ENCODE results near the gene CACNB2.

The CACNB2 gene

DNA sequence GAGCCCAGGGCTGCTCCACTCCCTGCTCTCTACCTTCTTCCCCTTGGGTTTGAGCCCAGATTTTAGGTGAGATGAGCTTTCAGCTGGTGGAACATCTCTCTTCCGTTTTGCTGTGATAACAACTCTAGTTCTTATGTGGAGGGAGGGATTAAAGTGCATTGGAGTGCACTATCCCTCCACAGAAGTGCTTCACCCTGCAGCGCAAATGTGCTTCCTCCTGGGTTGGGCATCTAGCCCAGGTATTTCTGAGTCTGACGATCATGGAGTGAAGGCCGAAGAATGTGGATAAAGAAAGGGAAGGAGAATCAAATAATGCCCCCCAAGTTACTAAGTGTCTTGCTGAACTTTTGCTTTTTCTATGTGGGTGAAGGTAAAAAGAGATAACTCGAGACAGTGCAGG lies 157.4 kb downstream of the CACNB2 start:
- DNase-seq: no peak

DNA sequence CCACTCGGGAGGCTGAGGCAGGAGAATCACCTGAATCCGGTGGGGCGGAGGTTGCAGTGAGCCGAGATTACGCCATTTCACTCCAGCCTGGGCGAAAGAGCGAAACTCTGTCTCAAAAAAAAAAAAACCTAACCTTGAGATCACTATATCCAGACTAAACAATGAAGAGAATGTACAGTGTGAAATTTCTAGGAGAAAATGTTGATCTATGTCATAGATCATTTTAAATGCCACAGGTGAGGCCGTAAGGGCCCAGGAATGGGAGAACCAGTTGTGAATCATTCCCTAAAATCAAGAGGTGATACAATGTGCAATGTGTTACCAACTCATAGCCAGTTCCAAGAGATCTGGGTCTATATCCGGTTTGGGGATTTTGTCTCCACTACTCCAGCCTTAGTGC lies 158.0 kb downstream of the CACNB2 start:
- no peak for DNase-seq

DNA sequence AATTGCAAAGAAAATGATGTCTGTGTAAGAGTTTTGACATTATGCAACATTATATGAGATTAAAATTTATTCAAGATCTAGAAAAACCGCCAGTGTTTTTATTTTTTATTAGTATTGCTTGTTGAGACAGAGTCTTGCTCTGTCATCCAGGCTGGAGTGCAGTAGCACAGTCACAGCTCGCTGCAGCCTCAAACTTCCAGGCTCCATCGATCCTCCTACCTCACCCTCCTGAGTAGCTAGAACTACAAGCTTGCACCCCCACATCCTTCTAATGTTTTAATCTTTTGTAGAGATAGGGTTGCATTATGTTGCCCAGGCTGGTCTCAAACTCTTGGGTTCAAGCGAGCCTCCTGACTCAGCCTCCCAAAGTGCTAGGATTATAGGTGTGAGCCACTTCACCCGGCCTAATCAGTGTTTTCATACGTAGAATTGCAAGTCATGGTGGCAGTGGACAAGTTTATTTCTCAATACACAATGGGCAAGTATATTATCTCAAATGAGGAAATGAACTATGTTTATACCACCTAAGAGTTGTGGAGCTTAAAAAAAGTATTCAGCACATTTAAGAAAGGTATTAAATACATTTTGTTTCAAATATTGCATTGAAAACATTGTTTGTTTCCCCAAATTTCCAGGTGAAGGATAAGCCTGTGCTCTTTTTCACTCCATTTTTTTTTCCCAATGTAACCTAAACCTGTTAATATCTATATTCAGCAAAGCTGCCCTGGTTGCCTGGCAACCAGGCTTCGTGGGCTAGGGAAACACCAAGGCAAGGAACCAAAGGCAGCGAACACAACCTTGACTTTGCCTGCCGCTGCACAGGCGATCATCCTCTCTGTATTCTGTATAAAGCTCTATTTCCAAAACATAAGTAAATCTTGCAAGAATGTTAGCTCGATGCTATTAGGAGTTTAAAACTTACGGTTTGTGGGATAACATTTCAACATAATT lies 163.9 kb downstream of the CACNB2 start:
- no peak for DNase-seq

DNA sequence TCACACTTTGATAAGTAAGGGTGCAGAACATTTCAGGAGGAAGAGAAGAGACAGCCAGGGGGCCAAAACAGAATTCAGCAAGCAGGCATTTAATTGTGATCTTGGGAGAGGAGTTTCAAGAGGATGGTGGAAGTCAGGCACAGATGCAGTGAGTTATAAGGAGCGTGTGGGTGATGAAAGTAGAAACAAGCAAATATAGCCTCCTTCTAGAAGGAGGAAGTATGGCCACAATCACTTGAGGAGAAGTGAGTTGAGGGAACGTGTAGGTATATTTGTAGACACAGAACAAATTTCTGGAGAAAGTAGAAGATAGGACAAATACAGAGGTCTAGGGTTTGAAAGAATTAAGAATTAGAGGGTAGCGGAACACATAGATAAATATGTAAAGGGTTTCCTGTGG lies 165.8 kb downstream of the CACNB2 start:
- DNase-seq: no peak

DNA sequence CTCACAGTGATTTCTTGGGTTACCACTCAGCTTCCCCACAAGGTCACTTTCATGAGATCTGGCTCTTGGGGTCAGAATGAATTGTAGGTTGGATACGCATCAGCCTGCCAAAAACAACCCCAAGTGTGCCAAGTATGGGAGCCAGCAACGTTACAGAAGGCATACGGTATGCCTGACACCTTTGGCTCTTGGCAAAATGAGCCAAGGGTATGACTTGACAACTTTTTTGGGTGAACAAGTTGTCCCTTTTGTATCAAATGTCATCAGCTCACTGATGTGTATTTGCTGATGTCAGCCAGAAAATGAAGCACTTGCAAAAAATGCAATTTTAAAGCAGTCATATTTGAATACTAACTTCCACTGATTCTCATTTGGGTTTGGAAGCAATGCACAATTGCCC lies 168.4 kb downstream of the CACNB2 start:
- DNase-seq: no peak

DNA sequence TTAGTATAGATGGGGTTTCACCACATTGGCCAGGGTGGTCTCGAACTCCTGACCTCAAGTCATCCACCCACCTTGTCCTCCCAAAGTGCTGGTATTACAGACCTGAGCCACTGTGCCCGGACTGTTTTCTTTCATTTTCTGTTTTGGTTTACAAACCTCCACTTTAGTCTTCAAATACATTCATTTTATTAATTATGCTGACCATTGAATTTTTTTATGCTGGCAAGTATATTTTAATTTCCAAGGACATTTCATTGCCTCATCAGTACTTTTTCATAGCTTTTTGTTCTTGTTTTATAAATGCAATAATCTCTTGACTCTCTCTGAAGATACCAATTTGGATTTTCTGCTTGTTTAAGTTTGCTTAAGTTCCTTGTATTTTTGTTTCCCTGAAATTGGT lies 170.5 kb downstream of the CACNB2 start:
- no peak for DNase-seq

DNA sequence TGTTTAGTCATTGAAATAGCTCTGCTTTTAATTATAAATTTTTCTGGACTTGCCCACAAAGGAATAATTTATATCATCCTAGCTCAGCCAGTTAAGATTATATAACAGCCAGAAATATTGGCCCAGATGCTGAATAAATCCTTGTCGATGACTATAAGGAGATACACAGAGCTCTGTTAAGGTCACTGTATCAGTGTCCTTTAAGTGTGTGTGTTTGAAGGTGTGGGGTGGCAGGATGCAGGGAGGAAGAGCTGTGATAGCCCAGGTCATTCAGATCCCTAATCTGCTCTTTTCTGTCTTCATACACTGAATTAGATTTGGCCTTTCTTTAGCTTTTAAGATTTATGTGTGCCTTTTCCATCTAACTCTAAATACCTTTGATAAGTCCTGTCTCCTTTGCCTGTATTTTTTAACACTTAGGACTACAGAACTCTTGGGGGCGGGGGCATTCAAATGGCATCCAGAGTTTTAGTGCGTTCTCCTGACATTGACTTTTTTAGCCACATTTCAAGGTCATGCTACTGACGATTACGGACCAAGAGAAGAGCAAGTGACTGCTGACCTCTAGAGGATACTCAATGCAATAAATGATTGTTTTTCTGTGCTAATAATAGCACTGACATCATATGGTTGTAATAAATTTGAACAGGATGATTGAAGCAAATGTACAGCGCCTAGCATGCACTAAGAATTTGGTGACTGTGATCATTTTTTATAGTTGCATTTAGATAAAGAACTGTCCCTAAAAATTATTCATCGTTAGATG lies 172.3 kb downstream of the CACNB2 start:
- no peak for DNase-seq

DNA sequence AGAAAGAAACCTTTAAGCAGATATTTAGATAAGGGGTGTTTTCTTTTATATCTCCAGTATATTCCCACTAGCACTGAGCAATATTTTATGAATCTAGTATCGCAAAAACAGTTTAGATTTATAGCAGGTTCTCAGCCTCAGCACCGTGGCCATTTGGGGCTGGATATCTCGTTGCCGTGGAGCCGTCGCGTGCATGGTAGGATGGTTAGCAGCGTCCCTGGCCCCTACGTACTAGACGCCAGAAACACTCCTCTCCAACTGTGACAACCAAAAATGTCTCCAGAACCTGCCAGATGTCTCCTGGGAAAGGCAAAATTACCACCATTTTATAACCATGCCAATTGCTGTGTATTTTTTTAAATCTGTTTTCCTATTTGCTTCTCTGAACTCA lies 172.9 kb downstream of the CACNB2 start:
- DNase-seq: no peak

DNA sequence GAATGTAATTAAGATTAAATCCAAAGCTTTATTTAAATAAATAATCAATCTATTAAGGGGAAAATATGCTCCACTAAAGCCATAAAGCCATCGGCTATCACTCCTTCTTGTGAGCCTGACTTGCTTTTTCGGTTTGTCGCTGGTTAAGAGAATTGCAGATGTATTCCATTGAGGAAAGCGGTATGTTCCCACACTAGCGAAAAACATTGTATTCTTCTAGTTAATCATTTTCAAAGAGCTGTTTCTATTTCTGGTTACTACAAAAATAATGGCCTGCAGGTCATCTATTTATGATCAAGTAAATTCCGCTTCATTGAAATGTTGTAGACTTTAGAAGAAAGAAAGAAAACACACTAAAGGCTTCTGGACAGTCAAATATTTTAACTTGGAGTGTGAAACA lies 173.4 kb downstream of the CACNB2 start:
- no peak for DNase-seq

DNA sequence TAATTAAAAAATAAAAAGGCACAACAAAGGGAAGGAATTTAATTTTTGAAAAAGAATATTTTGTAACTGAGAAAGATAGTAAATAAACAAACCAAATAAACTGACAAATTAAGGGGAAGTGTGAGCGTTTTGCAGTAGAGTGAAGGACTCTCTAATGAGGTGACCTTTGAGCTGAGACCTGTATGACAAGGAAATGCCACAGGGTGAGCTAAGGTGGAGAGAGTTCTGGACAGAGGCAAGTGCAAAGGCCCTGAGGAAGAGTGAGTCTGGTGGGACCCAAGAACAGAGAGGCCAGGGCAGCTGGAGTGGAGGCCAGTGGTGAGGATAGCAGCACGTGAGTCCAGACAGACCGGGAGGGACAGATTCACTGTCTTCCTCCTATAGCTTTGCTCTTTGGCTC lies 179.4 kb downstream of the CACNB2 start:
- DNase-seq: no peak

DNA sequence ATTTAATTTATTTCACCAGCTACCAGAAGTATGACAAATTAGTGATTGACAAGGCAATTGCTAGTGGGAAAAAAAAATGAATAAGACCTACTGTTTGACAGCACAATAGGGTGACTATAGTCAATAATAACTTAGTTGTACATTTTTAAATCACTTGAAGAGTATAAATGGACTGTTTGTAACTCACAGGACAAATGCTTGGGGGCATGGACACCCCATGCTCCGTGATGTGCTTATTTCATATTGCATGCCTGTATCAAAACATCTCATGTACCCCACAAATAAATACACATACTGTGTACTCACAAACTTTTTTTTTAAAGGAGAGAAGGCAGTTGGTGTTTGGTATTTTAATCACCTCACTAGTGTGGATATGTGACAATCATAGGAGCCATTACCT lies 181.1 kb downstream of the CACNB2 start:
- no peak for DNase-seq

DNA sequence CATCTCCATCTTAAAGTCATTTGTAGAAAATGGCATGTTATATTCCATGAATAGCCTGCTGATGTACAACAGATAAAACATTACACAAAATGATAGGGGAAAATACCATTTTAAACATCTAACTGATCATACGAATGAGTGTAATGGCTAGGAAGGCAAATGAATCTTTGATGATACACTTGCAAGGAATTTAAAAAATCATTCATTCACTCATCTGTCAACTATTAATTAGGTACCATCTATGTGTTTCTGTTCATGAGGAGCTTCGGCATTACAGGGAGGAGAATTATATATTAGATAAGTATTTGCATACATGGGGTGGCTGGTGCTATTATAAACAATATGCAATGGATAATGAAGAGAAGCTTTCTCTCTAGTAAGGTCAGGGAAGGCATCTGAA lies 183.7 kb downstream of the CACNB2 start:
- DNase-seq: no peak

DNA sequence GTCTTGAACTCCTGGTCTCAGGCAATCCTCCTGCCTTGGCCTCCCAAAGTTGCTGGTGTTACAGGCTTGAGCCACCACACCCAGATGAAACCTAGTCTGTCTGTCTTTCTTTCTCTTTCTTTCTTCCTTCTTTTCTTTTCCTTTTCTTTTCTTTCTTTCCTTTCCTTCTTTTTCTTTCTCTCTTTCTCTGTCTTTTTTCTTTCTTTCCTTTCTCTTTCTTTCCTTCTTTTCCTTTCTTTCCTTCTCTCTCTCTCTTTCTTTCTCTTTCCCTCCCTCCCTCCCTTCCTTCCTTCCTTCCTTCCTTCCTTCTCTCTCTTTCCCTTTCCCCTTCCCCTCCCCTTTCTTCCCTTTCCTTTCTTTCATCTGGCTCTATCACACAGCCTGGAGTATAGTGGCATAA lies 185.2 kb downstream of the CACNB2 start:
- no peak for DNase-seq

DNA sequence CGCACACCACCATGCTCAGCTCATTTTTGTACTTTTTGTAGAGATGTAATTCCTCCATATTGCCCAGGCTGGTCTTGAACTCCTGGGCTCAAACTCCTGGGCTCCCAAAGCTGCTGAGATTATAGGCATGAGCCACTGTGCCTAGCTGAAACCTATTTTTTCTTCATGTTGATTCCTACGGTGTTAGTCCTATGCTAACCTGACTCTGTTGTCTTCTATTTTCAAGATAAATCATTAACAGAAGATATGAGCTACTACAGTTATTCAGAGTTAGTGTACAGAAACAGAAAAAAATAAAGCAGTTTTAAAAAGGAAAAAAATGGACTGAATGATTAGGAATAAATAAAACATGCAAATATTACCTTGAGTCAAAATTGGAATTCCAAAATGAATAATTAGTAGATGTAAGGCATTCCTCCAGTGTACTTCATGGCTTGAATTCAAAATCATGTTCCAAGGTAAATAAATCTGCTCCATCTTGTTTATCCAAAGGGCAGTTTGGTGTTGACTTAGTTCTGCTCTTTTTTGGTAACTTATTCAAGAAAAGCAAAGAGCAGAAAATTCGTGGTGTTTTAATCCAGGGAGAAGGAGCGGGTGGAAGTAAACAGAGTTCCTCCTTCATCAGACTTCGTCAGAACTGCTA lies 185.8 kb downstream of the CACNB2 start:
- no peak for DNase-seq

DNA sequence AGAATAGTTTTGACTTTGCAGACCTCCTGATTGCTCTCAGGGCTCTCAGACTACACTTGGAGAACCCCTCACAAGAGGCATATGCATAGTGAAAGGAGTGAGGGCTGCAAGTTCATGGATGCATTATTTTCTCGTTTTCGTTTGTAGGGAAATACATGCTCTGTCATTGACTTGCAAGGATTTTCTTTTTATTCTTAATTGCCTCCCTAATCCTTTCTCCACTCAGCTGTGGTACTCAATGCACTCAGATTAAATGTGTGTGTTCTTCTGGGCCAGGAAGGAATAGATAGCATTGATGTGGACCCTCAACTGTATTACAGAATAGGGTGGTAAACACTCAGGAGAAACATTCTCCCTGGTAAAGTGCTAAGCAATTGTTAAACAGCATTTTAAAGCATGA lies 188.7 kb downstream of the CACNB2 start:
- DNase-seq: no peak

DNA sequence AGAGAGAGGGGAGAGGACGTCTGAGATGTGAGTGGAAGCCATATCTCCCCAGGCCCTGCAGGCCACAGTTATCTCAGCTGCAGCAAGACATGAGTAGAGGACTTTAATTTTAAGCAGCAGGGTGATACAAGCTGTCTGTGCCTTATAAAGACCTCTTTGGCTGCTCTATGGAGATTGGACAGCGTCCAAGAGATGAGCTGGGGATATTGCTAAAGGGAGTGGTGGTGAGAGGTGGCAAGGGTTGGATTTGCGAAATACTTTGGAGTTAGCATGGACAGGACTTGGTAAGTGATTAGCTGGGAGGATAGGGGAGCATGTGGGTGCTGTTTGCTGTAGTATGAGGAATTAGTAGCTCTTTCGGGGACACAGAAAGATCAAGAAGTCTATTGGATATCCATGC lies 191.8 kb downstream of the CACNB2 start:
- DNase-seq: no peak

DNA sequence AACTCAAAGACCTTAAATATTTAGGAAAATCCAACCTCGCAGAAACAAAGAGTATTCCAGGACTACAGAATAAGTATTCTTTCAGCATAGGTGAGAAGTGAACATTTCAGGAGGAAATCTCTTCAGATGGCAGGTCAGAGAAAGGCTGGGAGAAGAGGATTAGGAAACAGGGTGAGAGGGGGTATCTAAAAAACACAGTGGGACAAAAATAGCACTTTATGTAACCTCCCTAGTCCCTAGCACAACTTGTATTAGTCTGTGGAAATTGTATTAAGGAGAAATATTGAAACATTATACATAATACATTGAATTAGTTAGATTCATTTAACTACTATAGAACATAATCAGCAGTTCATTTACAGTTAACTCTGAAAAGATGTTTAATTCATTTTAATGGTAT lies 192.3 kb downstream of the CACNB2 start:
- DNase-seq: no peak

DNA sequence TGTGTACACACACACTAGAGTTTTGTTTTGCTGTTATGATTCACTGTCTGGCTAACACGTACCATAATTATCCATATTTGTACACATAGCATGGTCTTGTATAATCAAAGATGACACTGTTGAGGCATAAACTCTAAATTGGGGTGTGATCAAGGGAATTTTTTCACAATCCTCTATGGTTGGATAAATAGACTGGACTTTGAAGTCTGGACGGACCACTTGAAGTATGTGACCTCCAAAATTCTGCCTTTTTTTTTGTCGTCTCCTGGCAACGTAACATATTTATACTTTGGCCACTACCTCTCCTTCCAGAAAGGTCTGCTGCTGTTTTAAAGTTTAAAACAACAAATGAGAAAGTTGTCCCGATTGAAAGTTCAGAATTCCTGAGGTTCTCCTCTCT lies 193.4 kb downstream of the CACNB2 start:
- DNase-seq: no peak

DNA sequence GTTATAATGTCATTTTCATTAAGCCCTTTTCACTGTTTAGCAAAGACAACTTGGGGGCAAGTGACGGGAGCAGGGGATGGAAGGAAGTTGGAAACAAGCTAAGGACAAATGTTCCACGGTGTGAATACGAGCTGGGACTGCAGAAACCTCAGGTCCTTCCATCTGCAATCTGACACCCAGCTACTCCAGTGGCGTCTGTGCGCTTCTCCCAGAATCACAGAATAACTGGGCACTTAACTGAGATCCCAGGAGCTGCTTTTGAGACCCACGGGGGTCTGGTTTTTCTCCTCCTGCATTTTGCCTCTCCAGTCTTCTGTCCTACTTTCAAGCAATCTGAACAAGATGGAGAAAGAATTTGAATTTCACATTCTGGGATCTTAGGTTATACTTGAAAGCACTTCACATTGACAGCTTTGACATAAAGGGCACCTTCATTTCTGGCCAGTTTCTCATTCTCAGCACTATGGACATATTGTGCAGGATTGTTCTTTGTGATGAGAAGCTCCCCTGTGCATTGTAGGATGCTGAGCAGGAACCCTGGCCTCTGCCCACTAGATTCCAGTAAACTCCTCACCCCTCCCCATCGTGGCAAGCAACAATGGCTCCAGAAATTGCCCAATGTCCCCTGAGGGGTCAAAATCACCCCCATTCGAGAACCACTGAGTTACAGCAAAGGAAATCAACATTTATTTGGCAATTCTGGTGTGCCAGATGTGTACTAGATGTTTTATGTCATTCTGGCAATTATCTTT lies 194.1 kb downstream of the CACNB2 start:
- no peak for DNase-seq

DNA sequence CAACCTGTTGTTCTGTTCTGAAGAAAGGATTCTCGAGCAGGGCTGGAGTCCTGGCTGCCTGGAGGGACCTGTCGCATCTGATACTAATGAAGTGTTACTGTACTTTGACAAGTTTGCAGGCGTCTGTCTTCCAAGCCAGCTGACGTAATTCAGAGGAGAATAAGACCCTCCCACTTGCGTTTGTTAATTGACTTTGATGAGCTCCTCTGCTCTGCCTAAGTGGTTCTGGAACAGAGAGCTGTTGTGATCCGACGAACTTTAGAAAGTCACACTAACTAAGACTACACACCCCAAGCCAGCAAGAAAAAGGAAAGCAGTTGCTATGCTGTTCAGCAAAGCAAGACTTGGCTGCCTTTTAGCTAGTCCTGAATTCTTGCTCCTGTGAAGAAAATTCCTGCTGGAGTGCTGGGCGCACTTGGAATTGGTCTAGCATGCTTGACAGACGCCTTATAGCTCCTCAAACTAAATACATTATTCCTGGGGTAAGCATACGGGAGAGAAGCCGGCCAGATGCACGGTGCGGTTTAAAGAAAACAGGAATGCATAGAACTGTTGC lies 200.3 kb downstream of the CACNB2 start:
- no peak for DNase-seq

DNA sequence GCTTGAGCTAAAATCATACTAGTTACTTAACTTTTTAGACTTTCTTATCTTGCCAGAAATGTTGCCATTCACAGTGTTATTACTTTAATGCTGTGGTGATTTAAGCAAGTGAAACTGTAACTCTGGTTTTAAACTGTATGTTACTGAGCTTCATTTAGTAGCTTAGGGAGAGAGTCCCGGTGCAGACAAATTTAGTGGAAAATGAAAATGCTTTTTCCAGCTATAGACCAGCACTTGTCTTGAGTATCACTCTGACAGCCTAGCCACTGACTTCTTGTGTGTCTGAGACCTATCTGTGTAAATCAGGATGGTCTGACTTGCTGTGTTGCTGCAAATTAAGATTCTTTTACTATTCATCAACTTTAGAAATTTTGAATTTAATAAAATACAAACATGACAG lies 200.8 kb downstream of the CACNB2 start:
- DNase-seq: no peak

DNA sequence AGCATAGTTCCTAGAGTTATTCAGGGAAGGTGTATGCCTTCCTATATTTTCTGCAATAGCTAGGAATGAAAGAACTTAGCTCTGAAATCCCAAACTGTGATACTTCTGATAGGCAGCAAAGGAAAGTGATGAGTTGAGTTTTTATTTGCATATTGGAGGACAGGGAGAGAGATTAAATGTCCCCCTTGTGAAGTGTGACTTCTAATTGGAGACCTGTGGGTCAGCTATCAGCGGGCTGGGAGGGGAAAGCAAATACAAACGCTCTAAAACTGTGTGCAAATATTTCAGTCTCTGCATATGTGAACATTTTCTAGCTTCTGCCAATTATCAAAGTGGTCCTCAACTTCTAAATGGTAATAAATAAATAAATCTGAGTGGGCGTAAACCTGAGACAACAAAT lies 203.3 kb downstream of the CACNB2 start:
- no peak for DNase-seq

DNA sequence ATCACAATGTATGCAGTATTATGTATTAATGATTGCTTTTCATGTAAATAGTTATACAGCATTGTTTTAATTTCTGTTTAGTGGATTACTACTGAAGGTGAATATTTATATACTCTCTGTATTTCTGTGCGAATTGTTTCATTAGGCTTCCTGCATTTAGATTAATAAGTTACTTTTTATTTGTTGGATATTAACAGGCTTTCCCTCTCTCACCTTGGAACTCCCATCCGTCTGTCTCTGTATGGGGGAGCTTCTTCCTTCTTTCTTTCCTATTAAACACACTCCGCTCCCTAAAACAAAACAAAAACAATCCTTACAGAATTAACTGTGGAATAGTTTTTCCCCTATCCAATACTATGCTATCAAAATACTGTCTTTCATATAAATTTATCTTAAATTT lies 205.1 kb downstream of the CACNB2 start:
- DNase-seq: no peak

All from SIG-M5 (cell line).